NCI-H226 (cell line): ENCODE results near the gene AIF1.
A peak's percentile ranks its signal among the peaks of the same experiment; 100 is the strongest.

Experiments used
- DNase-seq: peaks from one replicate; pipeline ENCODE4 v3.0.0-alpha.2; 2015

Gene AIF1

DNA sequence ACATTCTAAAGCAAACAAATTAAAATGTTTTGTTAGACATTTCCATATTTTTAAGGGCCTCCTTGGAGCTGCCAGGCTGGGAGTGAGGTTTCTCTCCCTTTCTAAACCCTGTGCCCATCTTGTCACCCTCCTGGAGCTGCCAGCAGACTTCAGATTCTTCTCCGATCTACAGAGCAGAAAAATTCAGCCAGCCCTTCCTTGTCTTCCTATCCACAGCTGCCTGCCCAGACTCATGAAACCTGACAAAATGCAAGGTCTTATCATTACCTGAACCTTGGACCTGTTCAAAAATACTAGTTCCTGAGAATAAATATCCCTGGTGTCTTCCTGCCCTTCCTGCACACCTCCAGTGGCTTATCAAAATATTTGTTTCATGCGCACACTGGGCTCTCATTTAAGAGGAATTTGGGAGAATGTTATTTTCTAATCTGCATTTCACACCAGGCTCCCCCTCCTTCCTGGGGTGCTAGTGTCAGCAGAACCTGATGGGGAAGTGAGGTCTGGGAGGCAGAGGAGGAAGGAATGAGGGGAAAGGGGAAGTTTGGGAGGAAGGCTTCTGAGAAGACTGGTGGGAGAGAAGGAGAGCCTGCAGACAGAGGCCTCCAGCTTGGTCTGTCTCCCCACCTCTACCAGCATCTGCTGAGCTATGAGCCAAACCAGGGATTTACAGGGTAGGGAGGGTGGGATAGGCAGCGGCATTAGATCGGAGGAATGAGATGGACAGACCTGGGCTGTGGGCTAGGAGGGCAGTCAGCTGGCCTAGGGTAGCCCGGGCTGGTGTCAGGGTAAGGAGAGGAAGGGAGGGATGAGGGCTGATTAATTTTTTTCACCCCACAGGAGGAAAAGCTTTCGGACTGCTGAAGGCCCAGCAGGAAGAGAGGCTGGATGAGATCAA, at the start of gene AIF1:
Gene AIF1, plus strand, starts transcription at position 551 of the 895 bp plus-strand sequence. Its CDS starts 96 bp downstream, at position 647.
- no peak for DNase-seq

DNA sequence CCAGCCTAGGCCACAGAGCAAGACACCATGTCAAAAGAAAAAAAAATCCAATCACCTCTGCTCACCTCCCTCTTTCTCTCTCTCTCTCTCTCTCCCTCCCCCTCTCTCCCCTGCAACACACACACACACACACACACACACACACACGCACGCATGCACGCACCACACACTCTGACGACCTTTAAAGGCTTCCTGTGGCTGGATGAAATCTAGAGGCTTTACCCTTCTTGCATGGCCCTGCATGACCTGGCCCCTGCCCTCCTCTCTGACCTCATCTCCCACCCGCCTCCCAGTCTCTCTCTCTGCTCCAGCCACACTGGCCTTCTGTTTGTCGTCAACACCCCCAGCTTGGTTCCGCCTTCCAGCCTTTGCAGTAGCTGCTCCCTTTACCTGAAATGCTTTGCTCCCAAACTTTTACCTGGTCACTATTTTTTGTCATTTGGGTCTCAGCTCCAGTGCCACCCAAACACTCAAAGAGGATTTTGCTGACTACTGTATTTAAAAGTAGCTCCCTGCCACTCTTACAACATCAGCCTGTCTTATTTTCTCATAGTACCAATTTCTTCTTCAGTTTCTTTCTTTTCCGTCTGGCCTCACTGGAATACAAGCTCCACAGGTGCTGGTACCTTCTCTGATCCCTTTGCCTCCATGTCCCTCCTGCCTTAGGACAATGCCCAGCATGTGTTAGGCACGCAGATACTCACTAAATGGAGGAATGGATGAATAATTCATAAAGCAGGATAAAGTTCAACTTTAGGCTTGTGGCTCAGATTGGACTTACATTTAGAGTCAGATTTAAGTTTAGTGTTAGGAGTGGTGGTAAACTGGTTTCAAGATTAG, 47.3 kb upstream of the AIF1 start:
- DNase-seq = no peak

DNA sequence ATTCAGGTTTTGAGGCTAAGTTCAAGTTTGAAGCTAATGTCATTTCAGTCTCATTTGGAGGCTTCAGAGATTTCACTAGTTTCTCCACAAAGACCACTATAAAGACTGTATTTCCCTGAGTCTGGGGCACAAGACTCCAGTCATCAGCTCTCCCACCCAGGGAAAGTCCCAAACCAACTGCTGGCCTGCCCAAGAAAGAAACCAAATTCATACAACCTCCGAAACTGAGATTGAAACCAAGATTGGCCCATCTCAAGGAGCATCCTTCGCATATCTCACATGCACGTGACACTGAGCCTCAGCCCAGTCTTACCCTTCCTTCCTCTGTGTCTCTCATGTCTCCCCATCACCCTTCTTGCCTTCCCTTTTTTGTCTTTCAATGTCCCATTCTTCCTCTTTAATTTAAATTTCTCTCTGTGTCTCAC, 46.5 kb upstream of the AIF1 start:
- no peak for DNase-seq

DNA sequence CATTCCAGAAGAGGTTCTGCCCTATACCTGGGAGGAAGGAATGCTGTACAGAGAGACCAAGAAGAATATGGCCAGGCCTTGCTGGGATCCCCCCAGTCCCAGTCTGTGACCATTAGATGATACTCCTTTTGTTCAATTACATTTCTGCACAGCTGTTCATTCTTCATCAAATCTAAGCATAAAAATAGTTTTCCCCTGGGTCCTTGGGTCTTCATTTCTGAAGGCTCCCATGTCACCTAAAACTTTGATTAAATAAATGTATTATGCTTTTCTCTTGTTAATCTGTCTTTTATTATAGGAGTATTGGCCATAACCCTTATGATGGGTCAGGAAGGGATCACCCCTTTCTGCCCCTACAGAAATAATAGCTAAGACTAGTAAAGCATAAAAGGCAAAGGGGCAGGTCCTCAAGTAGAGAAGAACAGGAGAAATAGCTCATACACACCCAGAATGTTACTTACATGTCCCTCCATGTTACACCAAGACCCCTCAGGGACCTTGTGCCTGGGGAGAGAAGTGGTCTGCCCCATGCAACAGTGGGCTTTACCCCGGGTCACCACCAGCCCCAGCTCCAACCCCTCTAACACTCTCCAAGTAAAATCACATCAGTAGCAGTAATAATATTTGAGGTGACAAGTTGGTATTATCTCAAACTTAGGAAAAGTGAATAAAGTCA, 45.0 kb upstream of the AIF1 start:
- no peak for DNase-seq

DNA sequence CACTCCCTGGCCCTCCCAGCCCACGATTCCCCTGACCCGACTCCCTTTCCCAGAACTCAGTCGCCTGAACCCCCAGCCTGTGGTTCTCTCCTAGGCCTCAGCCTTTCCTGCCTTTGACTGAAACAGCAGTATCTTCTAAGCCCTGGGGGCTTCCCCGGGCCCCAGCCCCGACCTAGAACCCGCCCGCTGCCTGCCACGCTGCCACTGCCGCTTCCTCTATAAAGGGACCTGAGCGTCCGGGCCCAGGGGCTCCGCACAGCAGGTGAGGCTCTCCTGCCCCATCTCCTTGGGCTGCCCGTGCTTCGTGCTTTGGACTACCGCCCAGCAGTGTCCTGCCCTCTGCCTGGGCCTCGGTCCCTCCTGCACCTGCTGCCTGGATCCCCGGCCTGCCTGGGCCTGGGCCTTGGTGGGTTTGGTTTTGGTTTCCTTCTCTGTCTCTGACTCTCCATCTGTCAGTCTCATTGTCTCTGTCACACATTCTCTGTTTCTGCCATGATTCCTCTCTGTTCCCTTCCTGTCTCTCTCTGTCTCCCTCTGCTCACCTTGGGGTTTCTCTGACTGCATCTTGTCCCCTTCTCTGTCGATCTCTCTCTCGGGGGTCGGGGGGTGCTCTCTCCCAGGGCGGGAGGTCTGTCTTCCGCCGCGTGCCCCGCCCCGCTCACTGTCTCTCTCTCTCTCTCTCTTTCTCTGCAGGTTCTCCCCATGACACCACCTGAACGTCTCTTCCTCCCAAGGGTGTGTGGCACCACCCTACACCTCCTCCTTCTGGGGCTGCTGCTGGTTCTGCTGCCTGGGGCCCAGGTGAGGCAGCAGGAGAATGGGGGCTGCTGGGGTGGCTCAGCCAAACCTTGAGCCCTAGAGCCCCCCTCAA, 42.8 kb upstream of the AIF1 start, which contains the start of gene LTA:
Gene LTA, plus strand, starts transcription at position 249 of the 871 bp plus-strand sequence. Its CDS starts 454 bp downstream, at position 703.
- no peak for DNase-seq

DNA sequence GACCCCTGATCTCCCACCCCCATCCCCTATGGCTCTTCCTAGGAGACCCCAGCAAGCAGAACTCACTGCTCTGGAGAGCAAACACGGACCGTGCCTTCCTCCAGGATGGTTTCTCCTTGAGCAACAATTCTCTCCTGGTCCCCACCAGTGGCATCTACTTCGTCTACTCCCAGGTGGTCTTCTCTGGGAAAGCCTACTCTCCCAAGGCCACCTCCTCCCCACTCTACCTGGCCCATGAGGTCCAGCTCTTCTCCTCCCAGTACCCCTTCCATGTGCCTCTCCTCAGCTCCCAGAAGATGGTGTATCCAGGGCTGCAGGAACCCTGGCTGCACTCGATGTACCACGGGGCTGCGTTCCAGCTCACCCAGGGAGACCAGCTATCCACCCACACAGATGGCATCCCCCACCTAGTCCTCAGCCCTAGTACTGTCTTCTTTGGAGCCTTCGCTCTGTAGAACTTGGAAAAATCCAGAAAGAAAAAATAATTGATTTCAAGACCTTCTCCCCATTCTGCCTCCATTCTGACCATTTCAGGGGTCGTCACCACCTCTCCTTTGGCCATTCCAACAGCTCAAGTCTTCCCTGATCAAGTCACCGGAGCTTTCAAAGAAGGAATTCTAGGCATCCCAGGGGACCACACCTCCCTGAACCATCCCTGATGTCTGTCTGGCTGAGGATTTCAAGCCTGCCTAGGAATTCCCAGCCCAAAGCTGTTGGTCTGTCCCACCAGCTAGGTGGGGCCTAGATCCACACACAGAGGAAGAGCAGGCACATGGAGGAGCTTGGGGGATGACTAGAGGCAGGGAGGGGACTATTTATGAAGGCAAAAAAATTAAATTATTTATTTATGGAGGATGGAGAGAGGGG, 41.6 kb upstream of the AIF1 start:
- DNase-seq = no peak

DNA sequence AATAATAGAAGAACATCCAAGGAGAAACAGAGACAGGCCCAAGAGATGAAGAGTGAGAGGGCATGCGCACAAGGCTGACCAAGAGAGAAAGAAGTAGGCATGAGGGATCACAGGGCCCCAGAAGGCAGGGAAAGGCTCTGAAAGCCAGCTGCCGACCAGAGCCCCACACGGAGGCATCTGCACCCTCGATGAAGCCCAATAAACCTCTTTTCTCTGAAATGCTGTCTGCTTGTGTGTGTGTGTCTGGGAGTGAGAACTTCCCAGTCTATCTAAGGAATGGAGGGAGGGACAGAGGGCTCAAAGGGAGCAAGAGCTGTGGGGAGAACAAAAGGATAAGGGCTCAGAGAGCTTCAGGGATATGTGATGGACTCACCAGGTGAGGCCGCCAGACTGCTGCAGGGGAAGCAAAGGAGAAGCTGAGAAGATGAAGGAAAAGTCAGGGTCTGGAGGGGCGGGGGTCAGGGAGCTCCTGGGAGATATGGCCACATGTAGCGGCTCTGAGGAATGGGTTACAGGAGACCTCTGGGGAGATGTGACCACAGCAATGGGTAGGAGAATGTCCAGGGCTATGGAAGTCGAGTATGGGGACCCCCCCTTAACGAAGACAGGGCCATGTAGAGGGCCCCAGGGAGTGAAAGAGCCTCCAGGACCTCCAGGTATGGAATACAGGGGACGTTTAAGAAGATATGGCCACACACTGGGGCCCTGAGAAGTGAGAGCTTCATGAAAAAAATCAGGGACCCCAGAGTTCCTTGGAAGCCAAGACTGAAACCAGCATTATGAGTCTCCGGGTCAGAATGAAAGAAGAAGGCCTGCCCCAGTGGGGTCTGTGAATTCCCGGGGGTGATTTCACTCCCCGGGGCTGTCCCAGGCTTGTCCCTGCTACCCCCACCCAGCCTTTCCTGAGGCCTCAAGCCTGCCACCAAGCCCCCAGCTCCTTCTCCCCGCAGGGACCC, 40.6 kb upstream of the AIF1 start:
- DNase-seq = no peak

DNA sequence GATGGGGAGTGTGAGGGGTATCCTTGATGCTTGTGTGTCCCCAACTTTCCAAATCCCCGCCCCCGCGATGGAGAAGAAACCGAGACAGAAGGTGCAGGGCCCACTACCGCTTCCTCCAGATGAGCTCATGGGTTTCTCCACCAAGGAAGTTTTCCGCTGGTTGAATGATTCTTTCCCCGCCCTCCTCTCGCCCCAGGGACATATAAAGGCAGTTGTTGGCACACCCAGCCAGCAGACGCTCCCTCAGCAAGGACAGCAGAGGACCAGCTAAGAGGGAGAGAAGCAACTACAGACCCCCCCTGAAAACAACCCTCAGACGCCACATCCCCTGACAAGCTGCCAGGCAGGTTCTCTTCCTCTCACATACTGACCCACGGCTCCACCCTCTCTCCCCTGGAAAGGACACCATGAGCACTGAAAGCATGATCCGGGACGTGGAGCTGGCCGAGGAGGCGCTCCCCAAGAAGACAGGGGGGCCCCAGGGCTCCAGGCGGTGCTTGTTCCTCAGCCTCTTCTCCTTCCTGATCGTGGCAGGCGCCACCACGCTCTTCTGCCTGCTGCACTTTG, 39.6 kb upstream of the AIF1 start, which contains the start of gene TNF:
Gene TNF, plus strand, starts transcription at position 231 of the 567 bp plus-strand sequence. Its CDS starts 177 bp downstream, at position 408.
- DNase-seq = no peak

DNA sequence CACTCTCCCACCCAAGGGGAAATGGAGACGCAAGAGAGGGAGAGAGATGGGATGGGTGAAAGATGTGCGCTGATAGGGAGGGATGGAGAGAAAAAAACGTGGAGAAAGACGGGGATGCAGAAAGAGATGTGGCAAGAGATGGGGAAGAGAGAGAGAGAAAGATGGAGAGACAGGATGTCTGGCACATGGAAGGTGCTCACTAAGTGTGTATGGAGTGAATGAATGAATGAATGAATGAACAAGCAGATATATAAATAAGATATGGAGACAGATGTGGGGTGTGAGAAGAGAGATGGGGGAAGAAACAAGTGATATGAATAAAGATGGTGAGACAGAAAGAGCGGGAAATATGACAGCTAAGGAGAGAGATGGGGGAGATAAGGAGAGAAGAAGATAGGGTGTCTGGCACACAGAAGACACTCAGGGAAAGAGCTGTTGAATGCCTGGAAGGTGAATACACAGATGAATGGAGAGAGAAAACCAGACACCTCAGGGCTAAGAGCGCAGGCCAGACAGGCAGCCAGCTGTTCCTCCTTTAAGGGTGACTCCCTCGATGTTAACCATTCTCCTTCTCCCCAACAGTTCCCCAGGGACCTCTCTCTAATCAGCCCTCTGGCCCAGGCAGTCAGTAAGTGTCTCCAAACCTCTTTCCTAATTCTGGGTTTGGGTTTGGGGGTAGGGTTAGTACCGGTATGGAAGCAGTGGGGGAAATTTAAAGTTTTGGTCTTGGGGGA, 38.9 kb upstream of the AIF1 start:
- no peak for DNase-seq

DNA sequence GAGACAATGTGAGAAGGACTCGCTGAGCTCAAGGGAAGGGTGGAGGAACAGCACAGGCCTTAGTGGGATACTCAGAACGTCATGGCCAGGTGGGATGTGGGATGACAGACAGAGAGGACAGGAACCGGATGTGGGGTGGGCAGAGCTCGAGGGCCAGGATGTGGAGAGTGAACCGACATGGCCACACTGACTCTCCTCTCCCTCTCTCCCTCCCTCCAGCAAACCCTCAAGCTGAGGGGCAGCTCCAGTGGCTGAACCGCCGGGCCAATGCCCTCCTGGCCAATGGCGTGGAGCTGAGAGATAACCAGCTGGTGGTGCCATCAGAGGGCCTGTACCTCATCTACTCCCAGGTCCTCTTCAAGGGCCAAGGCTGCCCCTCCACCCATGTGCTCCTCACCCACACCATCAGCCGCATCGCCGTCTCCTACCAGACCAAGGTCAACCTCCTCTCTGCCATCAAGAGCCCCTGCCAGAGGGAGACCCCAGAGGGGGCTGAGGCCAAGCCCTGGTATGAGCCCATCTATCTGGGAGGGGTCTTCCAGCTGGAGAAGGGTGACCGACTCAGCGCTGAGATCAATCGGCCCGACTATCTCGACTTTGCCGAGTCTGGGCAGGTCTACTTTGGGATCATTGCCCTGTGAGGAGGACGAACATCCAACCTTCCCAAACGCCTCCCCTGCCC, 38.0 kb upstream of the AIF1 start:
- no peak for DNase-seq

DNA sequence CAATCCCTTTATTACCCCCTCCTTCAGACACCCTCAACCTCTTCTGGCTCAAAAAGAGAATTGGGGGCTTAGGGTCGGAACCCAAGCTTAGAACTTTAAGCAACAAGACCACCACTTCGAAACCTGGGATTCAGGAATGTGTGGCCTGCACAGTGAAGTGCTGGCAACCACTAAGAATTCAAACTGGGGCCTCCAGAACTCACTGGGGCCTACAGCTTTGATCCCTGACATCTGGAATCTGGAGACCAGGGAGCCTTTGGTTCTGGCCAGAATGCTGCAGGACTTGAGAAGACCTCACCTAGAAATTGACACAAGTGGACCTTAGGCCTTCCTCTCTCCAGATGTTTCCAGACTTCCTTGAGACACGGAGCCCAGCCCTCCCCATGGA, 37.5 kb upstream of the AIF1 start:
- no peak for DNase-seq

DNA sequence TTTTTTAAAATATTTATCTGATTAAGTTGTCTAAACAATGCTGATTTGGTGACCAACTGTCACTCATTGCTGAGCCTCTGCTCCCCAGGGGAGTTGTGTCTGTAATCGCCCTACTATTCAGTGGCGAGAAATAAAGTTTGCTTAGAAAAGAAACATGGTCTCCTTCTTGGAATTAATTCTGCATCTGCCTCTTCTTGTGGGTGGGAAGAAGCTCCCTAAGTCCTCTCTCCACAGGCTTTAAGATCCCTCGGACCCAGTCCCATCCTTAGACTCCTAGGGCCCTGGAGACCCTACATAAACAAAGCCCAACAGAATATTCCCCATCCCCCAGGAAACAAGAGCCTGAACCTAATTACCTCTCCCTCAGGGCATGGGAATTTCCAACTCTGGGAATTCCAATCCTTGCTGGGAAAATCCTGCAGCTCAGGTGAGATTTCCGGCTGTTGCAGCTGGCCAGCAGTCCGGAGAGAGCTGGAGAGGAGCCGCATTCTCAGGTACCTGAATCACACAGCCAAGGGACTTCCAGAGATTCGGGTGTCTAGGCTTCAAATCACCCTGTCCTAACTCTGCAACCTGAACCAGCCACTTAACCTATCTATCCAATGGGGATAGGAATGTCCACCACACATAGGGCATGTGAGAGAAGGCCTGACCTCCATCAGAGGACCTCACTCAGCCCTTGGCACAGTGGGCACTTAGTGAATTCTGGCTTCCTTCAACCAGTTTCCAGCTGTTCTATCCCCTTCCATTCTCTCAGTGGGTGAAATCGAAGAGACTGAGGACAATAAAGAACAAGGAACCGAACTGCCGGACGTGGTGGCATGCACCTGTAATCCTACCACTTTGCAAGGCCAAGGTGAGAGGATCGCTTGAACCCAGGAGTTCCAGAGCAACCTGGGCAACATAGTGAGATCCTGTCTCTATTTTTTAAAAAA, 36.6 kb upstream of the AIF1 start:
- peak; percentile 71 for DNase-seq

DNA sequence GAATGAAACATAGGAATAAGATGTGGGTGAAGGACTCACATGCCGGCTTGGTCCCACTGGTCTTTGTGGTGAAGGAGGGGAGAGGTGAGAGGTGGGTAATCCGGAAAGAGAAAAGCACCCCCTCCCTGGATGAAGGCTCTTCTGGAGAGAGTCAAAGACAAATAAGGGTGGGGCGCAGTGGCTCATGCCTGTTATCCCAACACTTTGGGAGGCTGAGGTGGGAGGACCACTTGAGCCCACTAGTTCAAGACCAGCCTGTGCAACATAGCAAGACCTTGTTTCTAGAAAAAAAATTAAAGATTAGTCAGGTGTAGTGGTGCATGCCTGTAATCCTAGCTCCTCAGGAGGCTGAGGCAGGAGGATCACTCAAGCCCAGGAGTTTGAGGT, 35.9 kb upstream of the AIF1 start:
- no peak for DNase-seq

DNA sequence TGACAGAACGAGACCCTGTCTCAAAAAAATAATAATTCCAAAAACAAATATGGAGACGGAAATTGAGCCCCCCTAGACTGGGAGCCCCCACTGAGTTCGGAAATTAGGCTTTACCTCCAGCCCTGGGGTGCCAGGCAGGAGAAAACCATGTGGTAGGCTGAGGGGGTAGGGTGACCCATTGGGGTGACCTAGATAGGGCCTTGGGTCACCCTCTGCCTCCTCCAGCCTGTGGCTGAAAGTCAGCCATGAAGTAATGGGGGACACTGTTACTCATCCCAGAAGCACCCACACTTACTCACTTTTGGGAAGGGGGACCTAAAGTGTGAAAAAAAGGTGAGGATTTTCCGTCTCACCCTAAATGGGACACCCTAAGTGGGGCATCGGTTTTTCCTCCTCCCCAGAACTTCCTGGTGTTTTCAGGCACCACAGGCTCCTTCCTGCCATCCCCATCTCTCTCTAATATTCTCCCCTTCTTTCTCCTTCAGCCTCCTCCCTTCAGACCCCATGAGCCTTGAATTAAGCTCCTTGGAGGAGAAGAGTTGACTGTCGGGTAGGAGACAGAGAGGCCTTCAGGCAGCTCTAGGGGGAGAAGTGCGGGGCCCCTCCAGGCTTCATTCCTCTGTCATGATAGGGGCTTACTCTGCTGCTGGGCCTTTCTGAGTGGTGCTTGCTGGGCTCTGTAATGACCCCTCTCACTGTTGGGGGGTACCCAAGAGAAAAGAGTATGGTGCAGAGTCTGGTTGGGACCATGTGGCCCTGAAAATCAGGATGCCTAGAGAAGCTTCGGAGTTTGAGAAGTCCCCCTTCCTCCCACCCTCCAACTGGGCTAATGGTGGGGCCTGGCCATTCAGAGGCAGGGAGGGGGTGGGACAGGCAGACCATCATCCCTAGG, 35.2 kb upstream of the AIF1 start:
- DNase-seq = no peak

DNA sequence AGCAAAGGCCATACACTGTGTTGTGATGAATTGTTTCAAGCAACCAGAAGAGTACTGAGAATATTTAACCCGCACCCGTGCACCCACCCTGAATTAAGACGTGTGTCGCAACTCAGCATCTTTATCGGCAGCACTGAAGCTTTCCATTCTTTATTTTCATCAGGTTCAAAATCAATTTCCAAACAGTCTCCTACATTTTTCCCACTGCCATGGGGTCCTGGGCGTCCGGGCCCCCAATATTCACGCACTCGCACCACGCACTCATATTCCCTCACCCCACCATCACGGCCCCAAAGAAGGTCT, 34.6 kb upstream of the AIF1 start:
- no peak for DNase-seq

DNA sequence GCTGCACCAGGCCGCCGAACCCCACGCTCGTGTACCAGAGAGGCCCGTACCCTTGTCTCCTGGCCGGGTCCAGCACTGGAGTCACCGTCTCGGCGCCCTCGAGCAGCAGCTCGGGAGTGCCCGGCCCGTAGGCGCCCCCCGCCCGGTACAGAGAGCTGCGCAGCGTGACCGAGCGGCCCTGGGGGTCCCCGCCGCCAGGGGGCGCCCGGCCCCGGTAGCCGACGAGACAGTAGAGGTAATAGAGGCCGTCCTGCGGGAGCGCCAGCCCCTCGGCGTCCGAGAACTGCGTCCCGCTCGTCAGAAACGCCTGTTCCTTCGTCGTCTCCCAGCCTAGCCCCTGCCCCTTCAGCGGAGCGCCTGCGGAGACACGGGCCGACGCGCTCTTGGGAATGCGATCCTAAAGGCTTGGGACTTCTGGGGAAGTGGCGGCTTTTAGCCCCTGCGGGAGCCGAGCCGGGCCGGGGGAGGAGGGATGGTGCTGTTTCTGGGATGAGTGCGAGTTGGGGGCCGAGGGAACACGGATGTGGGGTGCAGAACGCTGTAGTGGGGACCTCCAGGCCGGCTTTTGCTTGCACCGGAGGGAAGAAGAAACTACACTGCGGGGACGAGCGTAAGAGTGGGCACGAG, 34.1 kb upstream of the AIF1 start:
- DNase-seq = peak; percentile 47
